ENCODE data around the gene FMC1.
"Not testable (repeated sequence)": the region's sequence is repeated elsewhere in the genome, so short reads cannot be mapped to it uniquely, and the experiment has no call there.

FMC1 gene
- total RNA-seq, result 0.31 to 0.61 reads per million in 2 donors

GRCh38 chr7:139341058-139341775 is at the start of gene FMC1:
TSS of gene FMC1 (plus strand) at chr7:139341337. CDS start at chr7:139341385, 48 bp downstream.
- peak; percentile 45 to 92 (median 79) for DNase-seq

GRCh38 chr7:139292821-139293220 is 48.3 kb upstream of the FMC1 start:
- DNase-seq, result no peak

- DNase-seq, result no peak
These were observed 47.6 kb upstream of the FMC1 start for GRCh38 chr7:139293534-139293933.

GRCh38 chr7:139294241-139294640 is 46.9 kb upstream of the FMC1 start:
- DNase-seq, result no peak

GRCh38 chr7:139294951-139295575 is 46.1 kb upstream of the FMC1 start:
- DNase-seq, result no peak

- no peak for DNase-seq
These were observed 43.3 kb upstream of the FMC1 start for GRCh38 chr7:139297795-139298194.

- DNase-seq, result no peak
These were observed 41.8 kb upstream of the FMC1 start for GRCh38 chr7:139299296-139299695.

- DNase-seq, result no peak
These were observed 40.7 kb upstream of the FMC1 start for GRCh38 chr7:139300390-139300789.

GRCh38 chr7:139304517-139304916 is 36.6 kb upstream of the FMC1 start:
- no peak for DNase-seq

GRCh38 chr7:139317939-139318505 is 23.1 kb upstream of the FMC1 start:
- DNase-seq, result no peak

GRCh38 chr7:139321071-139321745 is 19.9 kb upstream of the FMC1 start:
- peak in 1 of 5 experiments; percentile 25 for DNase-seq

GRCh38 chr7:139324709-139325108 is 16.4 kb upstream of the FMC1 start:
- not testable (repeated sequence) for DNase-seq

- no peak for DNase-seq
These were observed 12.8 kb upstream of the FMC1 start for GRCh38 chr7:139328375-139328774.

- no peak for DNase-seq
These were observed 12.0 kb upstream of the FMC1 start for GRCh38 chr7:139329119-139329518.

GRCh38 chr7:139330333-139331030 is 10.7 kb upstream of the FMC1 start:
- DNase-seq, result peak in 1 of 5 experiments; percentile 60

GRCh38 chr7:139332697-139333359 is 8.3 kb upstream of the FMC1 start:
- DNase-seq, result no peak

GRCh38 chr7:139333443-139333842 is 7.7 kb upstream of the FMC1 start:
- DNase-seq, result not testable (repeated sequence)

- DNase-seq, result no peak
These were observed 6.6 kb upstream of the FMC1 start for GRCh38 chr7:139334399-139335150.

- DNase-seq, result no peak
These were observed 2.1 kb upstream of the FMC1 start for GRCh38 chr7:139339025-139339424.

- no peak for DNase-seq
These were observed 1.5 kb upstream of the FMC1 start for GRCh38 chr7:139339698-139340036.

GRCh38 chr7:139340037-139340807 is 915 bp upstream of the FMC1 start:
- peak; percentile 88 to 99 (median 98) for DNase-seq
